Spleen (tissue), 7 donors: Measurements from ENCODE around the gene NMNAT1.

Experiments used
- CTCF ChIP-seq, 11 experiments: fragments of 200-600 bp in 7 of 11; fragments of 450-650 bp in 4 of 11; sonication (generic) in 4 of 11; IDR thresholded peaks in 8 of 11; conservative IDR thresholded peaks in 3 of 11; 1 replicate in 7 of 11; 2 replicates in 4 of 11; pipeline versions ENCODE4 v1.4.0 to v1.8.0; 2016 to 2021; ENCODE audit warnings: antibody characterized with exemption in 11 of 11, inconsistent platforms in 4 of 11, mild to moderate bottlenecking in 1 of 11
- POLR2A ChIP-seq, 3 donors: fragments of 450-650 bp; IDR thresholded peaks; one replicate each; pipeline ENCODE4 v1.5.1; 2017; ENCODE audit warnings: antibody characterized with exemption in 3 of 3, mild to moderate bottlenecking in 1 of 3
- POLR2AphosphoS5 ChIP-seq, 3 donors: sonication (generic); formaldehyde crosslinking; IDR thresholded peaks; one replicate each; pipeline ENCODE4 v1.5.1; 2017; ENCODE audit warnings: antibody characterized with exemption in 3 of 3
- donor health status: DM: no; HTN: no; CAD: no; lungs with moderate emphysema.
- donor health status: DM: no; HTN: no; CAD: no.
- donor health status: DM: no; HTN: no; CAD: no.

GRCh38 chr1:9946315-9946714 is 3.0 kb downstream of the NMNAT1 start:
- TF ChIP-seq CTCF (IDR thresholded peaks at IDR 0.05 in 8 of 11, conservative IDR thresholded peaks at IDR 0.05 in 3 of 11) (no peak), POLR2AphosphoS5 (IDR thresholded peaks at IDR 0.05) (no peak), POLR2A (IDR thresholded peaks at IDR 0.05) (no peak)
